Dendritic cell treated with granulocyte-macrophage colony-stimulating factor and Interleukin-4, amounts not matched to agents 40 ng/mL and 50 ng/mL, for 4 days (primary cell): ENCODE measurements around the gene FLT3.
A peak's percentile ranks its signal among the peaks of the same experiment; 100 is the strongest.

Experiments
- H3K27ac Mint-ChIP-seq: one replicate; pipeline ENCODE4 v1.8.0; 2022; ENCODE audit warnings: mild to moderate bottlenecking, mixed read lengths
- H3K27me3 Mint-ChIP-seq: one replicate; pipeline ENCODE4 v1.8.0; 2022; ENCODE audit warnings: mild to moderate bottlenecking, mixed read lengths
- H3K36me3 Mint-ChIP-seq: one replicate; pipeline ENCODE4 v1.8.0; 2022; ENCODE audit warnings: low read depth, mixed read lengths
- H3K4me1 Mint-ChIP-seq: one replicate; pipeline ENCODE4 v1.8.0; 2022; ENCODE audit warnings: low read depth, mixed read lengths
- H3K4me3 Mint-ChIP-seq: one replicate; pipeline ENCODE4 v1.8.0; 2022; ENCODE audit warnings: mild to moderate bottlenecking, moderate library complexity, mixed read lengths
- H3K9me3 Mint-ChIP-seq: one replicate; pipeline ENCODE4 v1.8.0; 2022; ENCODE audit warnings: mixed read lengths
- intact Hi-C: fragments of 100-400 bp; cut with micrococcal nuclease; formaldehyde crosslinking; loops from one replicate; pipeline ENCODE4 v1.15.0; 2022

Gene FLT3

DNA sequence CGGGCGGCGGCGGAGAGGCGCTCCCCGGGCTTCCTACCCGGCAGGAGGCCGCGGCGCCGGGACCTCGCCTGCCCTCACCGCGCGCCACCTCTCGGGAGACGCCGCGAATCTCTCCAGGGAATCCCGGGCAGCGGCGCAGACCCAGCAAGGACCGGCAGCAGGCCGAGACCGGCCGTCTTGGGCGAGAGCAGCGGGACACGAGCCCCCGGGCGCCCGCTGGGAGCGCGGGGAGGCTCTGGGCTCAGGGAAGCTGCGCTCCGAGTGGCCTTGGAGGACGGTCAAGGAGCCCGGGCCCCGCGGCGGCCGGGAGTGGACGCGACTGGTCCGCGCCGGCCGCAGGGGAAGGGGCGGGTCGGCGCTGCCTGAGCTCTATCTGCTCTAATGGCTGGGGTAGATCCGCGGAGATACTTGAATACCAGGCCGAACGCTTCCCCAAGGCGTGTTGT, 145.9 kb downstream of the FLT3 start:
- intact Hi-C loops = loop anchor here (10.0 kb wide), 1 partner anchor 400 kb away; no protein-coding TSS in a partner anchor
- no peaks in the 10 kb centered on the region for H3K36me3 Mint-ChIP-seq
- peaks cover 15% of the 10 kb centered on the region for H3K4me1 Mint-ChIP-seq
- peak overlapping the region; percentile 74 for H3K27ac Mint-ChIP-seq
- peaks cover 6% of the 10 kb centered on the region for H3K9me3 Mint-ChIP-seq
- peak overlapping the region; percentile 78 for H3K4me3 Mint-ChIP-seq
- H3K27me3 Mint-ChIP-seq = peaks cover 82% of the 10 kb centered on the region

GRCh38 chr13:27953676-27954405, 146.5 kb downstream of the FLT3 start:
- Mint-ChIP-seq H3K4me3 (peak overlapping the region; percentile 78), H3K27me3 (peaks cover 80% of the 10 kb centered on the region), H3K4me1 (peaks cover 15% of the 10 kb centered on the region), H3K36me3 (no peaks in the 10 kb centered on the region), H3K27ac (peak overlapping the region; percentile 74), H3K9me3 (peaks cover 6% of the 10 kb centered on the region)
- intact Hi-C loops = loop anchor here (1.0 to 10.0 kb wide), 3 partner anchors 85 to 399 kb away; no protein-coding TSS in a partner anchor
